AG09319 (cell line): ENCODE data around the gene ATG4A.

Experiments used
- DNase-seq: peaks from one replicate; pipeline ENCODE4 v3.0.0-alpha.2; 2010; ENCODE audit warnings: low read depth; ENCODE audit errors: extremely low read depth
- TF ChIP-seq, protein P1 (sequence below): IDR thresholded peaks from 2 replicates; pipeline ENCODE4 v1.5.1; 2011; ENCODE audit warnings: low read depth, mild to moderate bottlenecking, inconsistent platforms, low read length, moderate library complexity

ATG4A gene

DNA sequence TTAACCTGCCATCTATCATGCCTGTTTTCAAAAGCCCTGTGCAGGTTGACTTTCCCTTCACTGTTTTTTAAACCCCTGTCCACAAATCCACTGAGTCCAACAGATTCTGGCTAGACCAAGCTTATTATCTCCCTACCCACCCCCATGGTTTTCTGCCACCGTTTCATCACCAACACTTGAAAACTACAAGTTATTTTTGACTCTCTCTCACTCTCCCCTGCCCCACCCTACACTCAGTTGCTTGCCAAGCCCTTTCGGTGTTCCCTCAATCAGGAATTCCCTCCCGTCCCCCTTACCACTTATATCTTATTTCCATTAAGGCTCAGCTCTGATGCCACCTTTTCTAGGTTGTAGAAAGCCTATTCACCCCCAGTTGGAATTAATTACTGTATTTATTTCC is 29.7 kb downstream of the ATG4A start:
- no peak for DNase-seq
- TF ChIP-seq, protein P1, sequence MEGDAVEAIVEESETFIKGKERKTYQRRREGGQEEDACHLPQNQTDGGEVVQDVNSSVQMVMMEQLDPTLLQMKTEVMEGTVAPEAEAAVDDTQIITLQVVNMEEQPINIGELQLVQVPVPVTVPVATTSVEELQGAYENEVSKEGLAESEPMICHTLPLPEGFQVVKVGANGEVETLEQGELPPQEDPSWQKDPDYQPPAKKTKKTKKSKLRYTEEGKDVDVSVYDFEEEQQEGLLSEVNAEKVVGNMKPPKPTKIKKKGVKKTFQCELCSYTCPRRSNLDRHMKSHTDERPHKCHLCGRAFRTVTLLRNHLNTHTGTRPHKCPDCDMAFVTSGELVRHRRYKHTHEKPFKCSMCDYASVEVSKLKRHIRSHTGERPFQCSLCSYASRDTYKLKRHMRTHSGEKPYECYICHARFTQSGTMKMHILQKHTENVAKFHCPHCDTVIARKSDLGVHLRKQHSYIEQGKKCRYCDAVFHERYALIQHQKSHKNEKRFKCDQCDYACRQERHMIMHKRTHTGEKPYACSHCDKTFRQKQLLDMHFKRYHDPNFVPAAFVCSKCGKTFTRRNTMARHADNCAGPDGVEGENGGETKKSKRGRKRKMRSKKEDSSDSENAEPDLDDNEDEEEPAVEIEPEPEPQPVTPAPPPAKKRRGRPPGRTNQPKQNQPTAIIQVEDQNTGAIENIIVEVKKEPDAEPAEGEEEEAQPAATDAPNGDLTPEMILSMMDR: no peak

DNA sequence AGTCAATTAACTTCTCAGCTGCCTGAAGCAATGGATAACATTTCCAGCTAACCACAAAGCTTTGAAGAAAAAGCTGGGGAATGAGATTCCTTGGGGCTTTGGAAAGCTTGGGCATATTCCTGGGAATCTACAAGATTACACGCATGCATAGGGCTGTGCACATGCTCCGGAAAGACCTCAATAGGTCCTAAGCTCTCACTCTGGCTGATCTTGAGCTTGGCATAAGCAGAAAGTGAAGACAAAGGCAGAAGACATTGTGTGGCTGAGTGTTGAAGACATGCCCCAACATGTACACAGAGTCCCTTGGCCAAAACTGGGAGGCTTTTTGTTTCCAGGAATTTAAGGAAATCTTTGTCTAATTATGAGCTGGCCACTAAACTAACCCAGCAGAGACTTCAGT is 31.2 kb downstream of the ATG4A start:
- DNase-seq: peak; percentile 19
- TF ChIP-seq, protein P1: no peak

GRCh38 chrX:108123591-108124366 is 32.2 kb downstream of the ATG4A start:
- TF ChIP-seq, protein P1: no peak
- DNase-seq: no peak

DNA sequence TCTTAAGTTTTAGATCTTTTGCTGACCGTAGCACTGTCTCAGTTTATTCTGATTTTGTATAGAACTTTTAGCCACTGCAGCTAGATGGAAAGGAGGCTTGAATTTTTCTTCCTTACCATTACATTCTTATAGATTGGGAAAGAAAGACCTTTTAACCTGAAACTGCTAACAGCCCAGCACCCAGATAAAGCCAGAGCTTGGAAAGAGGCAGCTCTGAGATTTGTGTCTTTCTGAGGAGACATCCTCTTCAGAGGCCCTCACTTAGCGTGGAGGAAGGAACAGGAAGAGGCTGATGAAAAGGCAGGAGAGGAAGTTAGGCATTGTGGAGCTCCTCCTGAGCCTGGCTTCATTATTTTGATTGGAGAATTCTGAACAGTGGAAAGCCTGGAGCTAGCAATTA is 35.1 kb downstream of the ATG4A start:
- TF ChIP-seq, protein P1: no peak
- no peak for DNase-seq

GRCh38 chrX:108127152-108127551 is 35.6 kb downstream of the ATG4A start:
- no peak for DNase-seq
- TF ChIP-seq, protein P1: no peak

GRCh38 chrX:108130889-108131288 is 39.3 kb downstream of the ATG4A start:
- DNase-seq: no peak
- TF ChIP-seq, protein P1: no peak

- TF ChIP-seq, protein P1: no peak
- DNase-seq: no peak
Observed at GRCh38 chrX:108131471-108131870, 39.9 kb downstream of the ATG4A start.
